HG03520 (cell line): ENCODE results near the gene CTBP2.
"Not testable (repeated sequence)": the region's sequence is repeated elsewhere in the genome, so short reads cannot be mapped to it uniquely, and the experiment has no call there.

Experiments used
- ATAC-seq: cut with Tn5 transposase; IDR thresholded peaks from one replicate; pipeline ENCODE4 v1.9.1; 2021; ENCODE audit warnings: mild to moderate bottlenecking, moderate library complexity; ENCODE audit not compliant: unreplicated experiment

The CTBP2 gene

GRCh38 chr10:125186431-125187170 lies 26.2 kb upstream of the CTBP2 start:
- ATAC-seq: no peak

- ATAC-seq: not testable (repeated sequence)
These were observed 18.7 kb upstream of the CTBP2 start for GRCh38 chr10:125179107-125179506.

- ATAC-seq: no peak
These were observed 17.6 kb upstream of the CTBP2 start for GRCh38 chr10:125177641-125178640.

- ATAC-seq: no peak
These were observed 15.4 kb upstream of the CTBP2 start for GRCh38 chr10:125175807-125176206.

GRCh38 chr10:125174360-125174759 lies 14.0 kb upstream of the CTBP2 start:
- no peak for ATAC-seq

GRCh38 chr10:125172694-125173093 lies 12.3 kb upstream of the CTBP2 start:
- ATAC-seq: no peak

GRCh38 chr10:125171402-125172306 lies 11.3 kb upstream of the CTBP2 start:
- ATAC-seq: no peak

- no peak for ATAC-seq
These were observed 9.6 kb upstream of the CTBP2 start for GRCh38 chr10:125169915-125170314.

- no peak for ATAC-seq
These were observed 8.9 kb upstream of the CTBP2 start for GRCh38 chr10:125169279-125169678.

- ATAC-seq: no peak
These were observed 6.3 kb upstream of the CTBP2 start for GRCh38 chr10:125166658-125167057.

- ATAC-seq: no peak
These were observed 5.5 kb upstream of the CTBP2 start for GRCh38 chr10:125165584-125166573.

- no peak for ATAC-seq
These were observed 4.1 kb upstream of the CTBP2 start for GRCh38 chr10:125164421-125164820.

GRCh38 chr10:125163803-125164202 lies 3.4 kb upstream of the CTBP2 start:
- ATAC-seq: no peak

- ATAC-seq: not testable (repeated sequence)
These were observed 2.9 kb upstream of the CTBP2 start for GRCh38 chr10:125163312-125163711.

- no peak for ATAC-seq
These were observed 2.0 kb upstream of the CTBP2 start for GRCh38 chr10:125162120-125162931.

GRCh38 chr10:125161707-125162119 lies 1.4 kb upstream of the CTBP2 start:
- ATAC-seq: no peak

- ATAC-seq: no peak
These were observed 718 bp upstream of the CTBP2 start for GRCh38 chr10:125160856-125161706.

- no peak for ATAC-seq
These were observed 854 bp downstream of the CTBP2 start for GRCh38 chr10:125159486-125159931.
